Neural progenitor cell (in vitro differentiated cells): ENCODE results near the gene FAM117B.

Experiments used
- EZH2 ChIP-seq: fragments of 200-600 bp; sonication (generic); IDR thresholded peaks from 2 replicates; pipeline ENCODE4 v1.6.1; 2017; ENCODE audit warnings: antibody characterized with exemption, mild to moderate bottlenecking, moderate library complexity
- EZH2phosphoT487 ChIP-seq: fragments of 200-600 bp; sonication (generic); IDR thresholded peaks from 2 replicates; pipeline ENCODE4 v1.6.1; 2017; ENCODE audit warnings: antibody characterized with exemption
- TF ChIP-seq, protein P1 (sequence below): fragments of 200-600 bp; sonication (generic); IDR thresholded peaks from 2 replicates; pipeline ENCODE4 v1.5.1; 2017; ENCODE audit warnings: antibody characterized with exemption, mild to moderate bottlenecking

DNA sequence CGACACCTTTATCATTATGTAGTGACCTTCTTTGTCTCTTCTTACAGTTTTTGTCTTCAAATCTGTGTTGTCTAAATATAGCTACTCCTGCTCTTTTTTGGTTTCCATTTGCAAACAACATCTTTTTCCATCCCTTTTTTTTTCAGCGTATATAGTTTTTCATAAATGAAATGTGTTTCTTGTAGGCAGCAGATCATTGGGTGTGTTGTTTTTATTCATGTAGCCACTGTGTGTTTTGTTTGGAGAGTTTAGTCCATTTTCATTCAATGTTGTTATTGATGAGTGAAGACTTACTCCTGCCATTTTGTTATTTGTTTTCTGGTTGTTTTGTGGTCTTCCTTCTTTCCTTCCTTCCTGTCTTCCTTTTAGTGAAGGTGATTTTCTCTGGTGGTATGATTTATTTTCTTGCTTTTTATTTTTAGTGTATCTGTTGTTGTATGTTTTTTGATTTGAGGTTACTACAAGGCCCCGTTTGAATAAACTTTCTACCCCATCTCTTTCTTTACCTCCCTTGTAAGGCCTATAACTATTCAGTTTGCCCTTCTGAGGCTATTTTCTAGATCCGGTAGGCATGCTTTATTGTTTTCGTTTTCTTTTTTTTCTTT is 81.4 kb downstream of the FAM117B start:
- TF ChIP-seq, protein P1, sequence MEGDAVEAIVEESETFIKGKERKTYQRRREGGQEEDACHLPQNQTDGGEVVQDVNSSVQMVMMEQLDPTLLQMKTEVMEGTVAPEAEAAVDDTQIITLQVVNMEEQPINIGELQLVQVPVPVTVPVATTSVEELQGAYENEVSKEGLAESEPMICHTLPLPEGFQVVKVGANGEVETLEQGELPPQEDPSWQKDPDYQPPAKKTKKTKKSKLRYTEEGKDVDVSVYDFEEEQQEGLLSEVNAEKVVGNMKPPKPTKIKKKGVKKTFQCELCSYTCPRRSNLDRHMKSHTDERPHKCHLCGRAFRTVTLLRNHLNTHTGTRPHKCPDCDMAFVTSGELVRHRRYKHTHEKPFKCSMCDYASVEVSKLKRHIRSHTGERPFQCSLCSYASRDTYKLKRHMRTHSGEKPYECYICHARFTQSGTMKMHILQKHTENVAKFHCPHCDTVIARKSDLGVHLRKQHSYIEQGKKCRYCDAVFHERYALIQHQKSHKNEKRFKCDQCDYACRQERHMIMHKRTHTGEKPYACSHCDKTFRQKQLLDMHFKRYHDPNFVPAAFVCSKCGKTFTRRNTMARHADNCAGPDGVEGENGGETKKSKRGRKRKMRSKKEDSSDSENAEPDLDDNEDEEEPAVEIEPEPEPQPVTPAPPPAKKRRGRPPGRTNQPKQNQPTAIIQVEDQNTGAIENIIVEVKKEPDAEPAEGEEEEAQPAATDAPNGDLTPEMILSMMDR, result no peak
- no peak for TF ChIP-seq EZH2
- no peak for TF ChIP-seq EZH2phosphoT487
